Panc1 (cell line): ENCODE data around the gene RSPRY1. TPM values are rescaled to one million over a fixed set of nuclear protein-coding genes. Genes with fewer than 3 reads are reported as not detected.

ENCODE experiments used
- ATAC-seq: fragments of 200-7000 bp; cut with Tn5 transposase; 2 replicates; pipeline ENCODE4 v1.9.1; 2020; ENCODE audit warnings: mild to moderate bottlenecking, moderate library complexity
- BruUV-seq: library from RNA; stranded (reverse); fragments of 400-500 nt; replicated peaks from 2 replicates; lab custom pipeline; 2021; lab: Mats Ljungman, UMichigan
- CTCF ChIA-PET: fragments of 300-600 bp; sonication (Branson Sonifier 250); formaldehyde crosslinking; loops from one replicate; lab custom pipeline; 2022; ENCODE audit warnings: antibody characterized with exemption; lab: Charles Lee
- POLR2A ChIA-PET: fragments of 300-600 bp; sonication (Branson Sonifier 250); formaldehyde crosslinking; loops from one replicate; lab custom pipeline; 2022; ENCODE audit warnings: antibody characterized with exemption; lab: Charles Lee
- DNase-seq: peaks from one replicate; pipeline ENCODE4 v3.0.0-alpha.2; 2010; ENCODE audit warnings: low read depth, low spot score
- H3K27ac ChIP-seq: 2 replicates; pipeline ENCODE4 v1.5.1; 2011; ENCODE audit warnings: mild to moderate bottlenecking, low read length, inconsistent platforms
- H3K27me3 ChIP-seq: fragments of 200-500 bp; sonication (Bioruptor generic); 2 replicates; pipeline ENCODE4 v1.6.0; 2014; ENCODE audit warnings: low read length, inconsistent platforms; ENCODE audit not compliant: control insufficient read depth, insufficient read depth
- H3K36me3 ChIP-seq: fragments of 200-500 bp; sonication (Bioruptor generic); 2 replicates; pipeline ENCODE4 v1.5.1; 2014; ENCODE audit warnings: inconsistent platforms, mild to moderate bottlenecking, low read length, moderate library complexity; ENCODE audit not compliant: control insufficient read depth, insufficient read depth
- H3K4me1 ChIP-seq: 2 replicates; pipeline ENCODE4 v1.5.1; 2011; ENCODE audit warnings: inconsistent platforms, mild to moderate bottlenecking, low read length, moderate library complexity; ENCODE audit not compliant: control insufficient read depth, insufficient read depth
- H3K4me3 ChIP-seq, 2 experiments: 2 replicates each; pipeline ENCODE4 v1.5.1; 2011 to 2012; ENCODE audit warnings: low read depth in 2 of 2, low read length in 2 of 2, mild to moderate bottlenecking in 2 of 2, inconsistent platforms in 1 of 2, moderate library complexity in 1 of 2
- H3K9me3 ChIP-seq: fragments of 200-500 bp; sonication (Bioruptor generic); 2 replicates; pipeline ENCODE4 v1.5.1; 2014; ENCODE audit warnings: low read depth, mild to moderate bottlenecking, inconsistent platforms, low read length, moderate library complexity; ENCODE audit not compliant: control insufficient read depth, insufficient read depth
- POLR2AphosphoS5 ChIP-seq: IDR thresholded peaks from 2 replicates; pipeline ENCODE4 v1.6.1; 2012; ENCODE audit warnings: mild to moderate bottlenecking, low read depth, low read length, moderate library complexity
- SIN3A ChIP-seq: IDR thresholded peaks from 2 replicates; pipeline ENCODE4 v1.6.1; 2012; ENCODE audit warnings: low read depth, mild to moderate bottlenecking, low read length, moderate library complexity, borderline replicate concordance; ENCODE audit not compliant: insufficient read depth
- TCF7L2 ChIP-seq: IDR thresholded peaks from 2 replicates; pipeline ENCODE4 v1.6.1; 2011; ENCODE audit warnings: mild to moderate bottlenecking, low read depth, low read length, inconsistent platforms
- in situ Hi-C: cut with HindIII; loops from 2 replicates; pipeline ENCODE4 v1.10.0; 2016; ENCODE audit warnings: low sequenced_read_pairs, low pct_unique_long_range_greater_than_20kb
- intact Hi-C: fragments of 100-400 bp; cut with micrococcal nuclease; formaldehyde crosslinking; loops from one replicate; pipeline ENCODE4 v1.10.0; 2022; ENCODE audit not compliant: unreplicated experiment
- total RNA-seq: library from RNA; stranded (reverse); gene quantifications from one replicate; pipeline ENCODE4 v1.2.1, GENCODE V29; 2021; ENCODE audit not compliant: unreplicated experiment
- TF ChIP-seq, protein P1 (sequence below), 2 experiments: IDR thresholded peaks; 2 replicates each; pipeline ENCODE4 v1.6.1; 2011 to 2012; ENCODE audit warnings: low read depth in 2 of 2, control low read depth in 1 of 2, low read length in 1 of 2, mild to moderate bottlenecking in 1 of 2, moderate library complexity in 1 of 2; ENCODE audit not compliant: insufficient read depth in 1 of 2
- TF ChIP-seq, protein P2 (sequence below): fragments of 450-650 bp; IDR thresholded peaks from 2 replicates; pipeline ENCODE4 v1.5.1; 2017; ENCODE audit warnings: mild to moderate bottlenecking

The RSPRY1 gene
- total RNA-seq, 1 experiment from 2014 or later, result 29.4 TPM

- H3K27me3 ChIP-seq, result no peaks in the 10 kb centered on the region
- ATAC-seq (no peak), DNase-seq (no peak)
- POLR2A ChIA-PET, result no interaction called here
- intact Hi-C loops (no loop called here), in situ Hi-C loops (no loop called here)
- H3K36me3 ChIP-seq, result peaks cover 9% of the 10 kb centered on the region; the same call in 1 of the 2 replicates
- no peaks in the 10 kb centered on the region for H3K4me1 ChIP-seq
- TF ChIP-seq SIN3A (no peak), POLR2AphosphoS5 (no peak), TCF7L2 (no peak)
- TF ChIP-seq, protein P1, sequence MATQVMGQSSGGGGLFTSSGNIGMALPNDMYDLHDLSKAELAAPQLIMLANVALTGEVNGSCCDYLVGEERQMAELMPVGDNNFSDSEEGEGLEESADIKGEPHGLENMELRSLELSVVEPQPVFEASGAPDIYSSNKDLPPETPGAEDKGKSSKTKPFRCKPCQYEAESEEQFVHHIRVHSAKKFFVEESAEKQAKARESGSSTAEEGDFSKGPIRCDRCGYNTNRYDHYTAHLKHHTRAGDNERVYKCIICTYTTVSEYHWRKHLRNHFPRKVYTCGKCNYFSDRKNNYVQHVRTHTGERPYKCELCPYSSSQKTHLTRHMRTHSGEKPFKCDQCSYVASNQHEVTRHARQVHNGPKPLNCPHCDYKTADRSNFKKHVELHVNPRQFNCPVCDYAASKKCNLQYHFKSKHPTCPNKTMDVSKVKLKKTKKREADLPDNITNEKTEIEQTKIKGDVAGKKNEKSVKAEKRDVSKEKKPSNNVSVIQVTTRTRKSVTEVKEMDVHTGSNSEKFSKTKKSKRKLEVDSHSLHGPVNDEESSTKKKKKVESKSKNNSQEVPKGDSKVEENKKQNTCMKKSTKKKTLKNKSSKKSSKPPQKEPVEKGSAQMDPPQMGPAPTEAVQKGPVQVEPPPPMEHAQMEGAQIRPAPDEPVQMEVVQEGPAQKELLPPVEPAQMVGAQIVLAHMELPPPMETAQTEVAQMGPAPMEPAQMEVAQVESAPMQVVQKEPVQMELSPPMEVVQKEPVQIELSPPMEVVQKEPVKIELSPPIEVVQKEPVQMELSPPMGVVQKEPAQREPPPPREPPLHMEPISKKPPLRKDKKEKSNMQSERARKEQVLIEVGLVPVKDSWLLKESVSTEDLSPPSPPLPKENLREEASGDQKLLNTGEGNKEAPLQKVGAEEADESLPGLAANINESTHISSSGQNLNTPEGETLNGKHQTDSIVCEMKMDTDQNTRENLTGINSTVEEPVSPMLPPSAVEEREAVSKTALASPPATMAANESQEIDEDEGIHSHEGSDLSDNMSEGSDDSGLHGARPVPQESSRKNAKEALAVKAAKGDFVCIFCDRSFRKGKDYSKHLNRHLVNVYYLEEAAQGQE (IDR thresholded peaks at IDR 0.05; ENCODE audit: insufficient read depth in 1 of 2, low read depth in 2 of 2, low read length in 1 of 2), result no peak
- TF ChIP-seq, protein P2, sequence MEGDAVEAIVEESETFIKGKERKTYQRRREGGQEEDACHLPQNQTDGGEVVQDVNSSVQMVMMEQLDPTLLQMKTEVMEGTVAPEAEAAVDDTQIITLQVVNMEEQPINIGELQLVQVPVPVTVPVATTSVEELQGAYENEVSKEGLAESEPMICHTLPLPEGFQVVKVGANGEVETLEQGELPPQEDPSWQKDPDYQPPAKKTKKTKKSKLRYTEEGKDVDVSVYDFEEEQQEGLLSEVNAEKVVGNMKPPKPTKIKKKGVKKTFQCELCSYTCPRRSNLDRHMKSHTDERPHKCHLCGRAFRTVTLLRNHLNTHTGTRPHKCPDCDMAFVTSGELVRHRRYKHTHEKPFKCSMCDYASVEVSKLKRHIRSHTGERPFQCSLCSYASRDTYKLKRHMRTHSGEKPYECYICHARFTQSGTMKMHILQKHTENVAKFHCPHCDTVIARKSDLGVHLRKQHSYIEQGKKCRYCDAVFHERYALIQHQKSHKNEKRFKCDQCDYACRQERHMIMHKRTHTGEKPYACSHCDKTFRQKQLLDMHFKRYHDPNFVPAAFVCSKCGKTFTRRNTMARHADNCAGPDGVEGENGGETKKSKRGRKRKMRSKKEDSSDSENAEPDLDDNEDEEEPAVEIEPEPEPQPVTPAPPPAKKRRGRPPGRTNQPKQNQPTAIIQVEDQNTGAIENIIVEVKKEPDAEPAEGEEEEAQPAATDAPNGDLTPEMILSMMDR, result no peak
- no TSS peak for BruUV-seq
- CTCF ChIA-PET, result no interaction called here
- H3K4me3 ChIP-seq, result no peak overlapping the region
- H3K27ac ChIP-seq, result no peak overlapping the region
- no peaks in the 10 kb centered on the region for H3K9me3 ChIP-seq
Observed at GRCh38 chr16:57157533-57157932, 28.6 kb upstream of the RSPRY1 start.

DNA sequence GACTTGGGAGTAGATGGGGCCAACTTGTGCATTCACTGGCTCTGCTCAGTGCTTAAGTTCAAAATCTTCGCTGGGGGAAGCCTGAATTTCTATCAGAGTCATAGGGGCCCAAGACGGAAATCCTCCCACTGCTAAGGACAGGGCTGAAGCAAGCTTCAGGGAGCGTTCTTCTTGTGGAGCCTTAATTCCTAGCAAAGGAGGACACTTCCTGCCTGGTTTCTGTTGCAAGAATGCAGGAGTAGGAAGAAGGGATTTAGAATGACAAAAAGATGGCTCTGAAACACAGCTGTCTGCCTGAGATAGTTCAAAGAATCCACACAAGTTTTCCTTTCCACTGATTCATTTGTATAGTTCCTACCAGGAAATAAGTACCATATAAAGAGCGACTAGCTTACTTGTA lies 26.7 kb upstream of the RSPRY1 start:
- no peak overlapping the region for H3K4me3 ChIP-seq
- POLR2A ChIA-PET, result no interaction called here
- no peak for ATAC-seq
- H3K36me3 ChIP-seq, result peaks cover 9% of the 10 kb centered on the region
- H3K27me3 ChIP-seq, result no peaks in the 10 kb centered on the region
- BruUV-seq, result no TSS peak
- H3K27ac ChIP-seq, result no peak overlapping the region
- in situ Hi-C loops (no loop called here), intact Hi-C loops (no loop called here)
- no peaks in the 10 kb centered on the region for H3K9me3 ChIP-seq
- CTCF ChIA-PET, result interaction anchor here (0.6 kb wide), 1 partner anchor 66 kb away, joined by 6 read pairs; no protein-coding TSS in a partner anchor
- DNase-seq, result no peak
- TF ChIP-seq TCF7L2 (no peak), SIN3A (no peak), POLR2AphosphoS5 (no peak)
- TF ChIP-seq, protein P2, result no peak
- TF ChIP-seq, protein P1 (IDR thresholded peaks at IDR 0.05; ENCODE audit: insufficient read depth in 1 of 2, low read depth in 2 of 2, low read length in 1 of 2), result no peak
- no peaks in the 10 kb centered on the region for H3K4me1 ChIP-seq
